HG03378 (cell line): ENCODE results near the gene RNF150.

Source experiments
- ATAC-seq: cut with Tn5 transposase; IDR thresholded peaks from one replicate; pipeline ENCODE4 v1.9.1; 2021; ENCODE audit warnings: mild to moderate bottlenecking, moderate library complexity; ENCODE audit not compliant: unreplicated experiment

Gene RNF150

GRCh38 chr4:140870427-140870826 is 262.8 kb downstream of the RNF150 start:
- ATAC-seq, result no peak

- no peak for ATAC-seq
Observed at GRCh38 chr4:140869446-140869845, 263.8 kb downstream of the RNF150 start.

GRCh38 chr4:140867356-140867755 is 265.9 kb downstream of the RNF150 start:
- no peak for ATAC-seq

GRCh38 chr4:140866492-140867005 is 266.7 kb downstream of the RNF150 start:
- ATAC-seq, result no peak

- no peak for ATAC-seq
Observed at GRCh38 chr4:140865253-140866217, 267.7 kb downstream of the RNF150 start.

- no peak for ATAC-seq
Observed at GRCh38 chr4:140863197-140863596, 270.1 kb downstream of the RNF150 start.

GRCh38 chr4:140862177-140862442 is 271.2 kb downstream of the RNF150 start:
- ATAC-seq, result no peak

GRCh38 chr4:140861359-140862176 is 271.7 kb downstream of the RNF150 start:
- peak; percentile 79 for ATAC-seq

- no peak for ATAC-seq
Observed at GRCh38 chr4:140858897-140859296, 274.4 kb downstream of the RNF150 start.

GRCh38 chr4:140857111-140857510 is 276.2 kb downstream of the RNF150 start:
- ATAC-seq, result no peak

GRCh38 chr4:140856621-140857062 is 276.6 kb downstream of the RNF150 start:
- no peak for ATAC-seq

- no peak for ATAC-seq
Observed at GRCh38 chr4:140854168-140854567, 279.1 kb downstream of the RNF150 start.

GRCh38 chr4:140851804-140852203 is 281.5 kb downstream of the RNF150 start:
- no peak for ATAC-seq

GRCh38 chr4:140851032-140851636 is 282.1 kb downstream of the RNF150 start:
- ATAC-seq, result peak; percentile 87

- no peak for ATAC-seq
Observed at GRCh38 chr4:140849526-140849925, 283.7 kb downstream of the RNF150 start.

- ATAC-seq, result no peak
Observed at GRCh38 chr4:140846736-140847135, 286.5 kb downstream of the RNF150 start.

GRCh38 chr4:140844061-140844460 is 289.2 kb downstream of the RNF150 start:
- no peak for ATAC-seq

- no peak for ATAC-seq
Observed at GRCh38 chr4:140841186-140841585, 292.1 kb downstream of the RNF150 start.

- no peak for ATAC-seq
Observed at GRCh38 chr4:140839888-140840790, 293.1 kb downstream of the RNF150 start.

- ATAC-seq, result no peak
Observed at GRCh38 chr4:140839406-140839805, 293.9 kb downstream of the RNF150 start.
